Measurements from ENCODE around the gene RAD51B.
"Not testable (repeated sequence)": the region's sequence is repeated elsewhere in the genome, so short reads cannot be mapped to it uniquely, and the experiment has no call there.

Gene RAD51B

GRCh38 chr14:68109132-68109900, 289.7 kb downstream of the RAD51B start:
- no peak for DNase-seq

- no peak for DNase-seq
Measured at GRCh38 chr14:68111097-68111852, 291.7 kb downstream of the RAD51B start.

GRCh38 chr14:68111853-68112270, 292.3 kb downstream of the RAD51B start:
- no peak for DNase-seq

GRCh38 chr14:68112442-68112841, 292.9 kb downstream of the RAD51B start:
- no peak for DNase-seq

- DNase-seq, result no peak
Measured at GRCh38 chr14:68113343-68113930, 293.9 kb downstream of the RAD51B start.

GRCh38 chr14:68115952-68116351, 296.4 kb downstream of the RAD51B start:
- not testable (repeated sequence) for DNase-seq

- DNase-seq, result no peak
Measured at GRCh38 chr14:68122651-68123050, 303.1 kb downstream of the RAD51B start.

GRCh38 chr14:68124050-68124449, 304.5 kb downstream of the RAD51B start:
- no peak for DNase-seq

GRCh38 chr14:68124979-68125731, 305.6 kb downstream of the RAD51B start:
- DNase-seq, result peak in 5 of 58 donors; percentile 1 to 44 (median 2)

GRCh38 chr14:68127166-68127565, 307.6 kb downstream of the RAD51B start:
- DNase-seq, result no peak

- no peak for DNase-seq
Measured at GRCh38 chr14:68131907-68132306, 312.3 kb downstream of the RAD51B start.

- no peak for DNase-seq
Measured at GRCh38 chr14:68132563-68133121, 313.1 kb downstream of the RAD51B start.

- DNase-seq, result no peak
Measured at GRCh38 chr14:68133856-68134255, 314.3 kb downstream of the RAD51B start.

GRCh38 chr14:68135028-68135427, 315.4 kb downstream of the RAD51B start:
- DNase-seq, result no peak

- DNase-seq, result no peak
Measured at GRCh38 chr14:68135566-68135965, 316.0 kb downstream of the RAD51B start.

GRCh38 chr14:68137704-68138619, 318.4 kb downstream of the RAD51B start:
- DNase-seq, result peak in 49 of 58 donors; percentile 4 to 88 (median 43)

- no peak for DNase-seq
Measured at GRCh38 chr14:68139431-68140075, 320.0 kb downstream of the RAD51B start.

GRCh38 chr14:68140076-68140741, 320.6 kb downstream of the RAD51B start:
- DNase-seq, result no peak

- DNase-seq, result no peak
Measured at GRCh38 chr14:68140806-68141205, 321.2 kb downstream of the RAD51B start.
